ENCODE measurements around the gene PPEF1.

DNA sequence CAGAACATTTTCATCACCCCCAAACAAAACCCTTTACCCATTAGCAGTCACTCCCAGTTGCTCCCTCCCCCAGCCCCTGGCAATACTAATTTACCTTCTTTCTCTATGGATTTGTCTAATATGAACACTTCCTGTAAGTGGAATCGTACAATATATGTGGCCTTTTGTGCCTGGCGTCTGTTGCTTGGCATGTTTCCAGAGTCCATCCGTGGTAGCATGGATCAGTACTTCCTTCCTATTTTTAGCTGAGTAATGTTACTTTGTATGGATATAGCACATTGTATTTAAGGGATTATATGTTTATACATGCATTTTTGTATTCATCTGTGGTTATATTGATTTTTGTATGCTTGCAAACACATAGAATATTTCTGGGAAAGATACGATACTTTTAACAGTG is 48.2 kb downstream of the PPEF1 start:
- TF ChIP-seq CTCF (IDR thresholded peaks at IDR 0.05) (no peak), POLR2A (IDR thresholded peaks at IDR 0.05) (no peak), POLR2AphosphoS5 (IDR thresholded peaks at IDR 0.05) (no peak)
